ENCODE measurements around the gene MRPL53. TPM values are rescaled to one million over a fixed set of nuclear protein-coding genes. Genes with fewer than 3 reads are reported as not detected.
A peak's percentile ranks its signal among the peaks of the same experiment; 100 is the strongest.

Gene MRPL53
- total and polyA plus RNA-seq, 2 of the 13 experiments (the other 11 are each of a cell fraction or from before 2014, with no cell fraction given) = 34.3 to 51.9 TPM

GRCh38 chr2:74447230-74447999 lies 25.1 kb downstream of the MRPL53 start (continued):
- no peak for TF ChIP-seq ZBTB4 (CRISPR knock-in tag; IDR thresholded peaks at IDR 0.05; ENCODE audit: borderline replicate concordance)
- TF ChIP-seq ZSCAN30 (CRISPR knock-in tag; IDR thresholded peaks at IDR 0.05) = 0 out of 2 replicates have a peak, but pooled peaks have one; percentile 27
- no peak for TF ChIP-seq BCLAF1 (IDR thresholded peaks at IDR 0.05)
- TF ChIP-seq ZNF607 (CRISPR knock-in tag; IDR thresholded peaks at IDR 0.05; ENCODE audit: borderline replicate concordance) = peak; percentile 75; the same call in 1 of the 2 replicates
- no peak for TF ChIP-seq KDM2A (CRISPR knock-in tag; IDR thresholded peaks at IDR 0.05; ENCODE audit: borderline replicate concordance, low read depth)
- no peak for TF ChIP-seq ZNF34 (CRISPR knock-in tag; IDR thresholded peaks at IDR 0.05; ENCODE audit: borderline replicate concordance)
- no peak for TF ChIP-seq ZBTB7A (CRISPR knock-in tag; IDR thresholded peaks at IDR 0.05)
- TF ChIP-seq, protein P1, sequence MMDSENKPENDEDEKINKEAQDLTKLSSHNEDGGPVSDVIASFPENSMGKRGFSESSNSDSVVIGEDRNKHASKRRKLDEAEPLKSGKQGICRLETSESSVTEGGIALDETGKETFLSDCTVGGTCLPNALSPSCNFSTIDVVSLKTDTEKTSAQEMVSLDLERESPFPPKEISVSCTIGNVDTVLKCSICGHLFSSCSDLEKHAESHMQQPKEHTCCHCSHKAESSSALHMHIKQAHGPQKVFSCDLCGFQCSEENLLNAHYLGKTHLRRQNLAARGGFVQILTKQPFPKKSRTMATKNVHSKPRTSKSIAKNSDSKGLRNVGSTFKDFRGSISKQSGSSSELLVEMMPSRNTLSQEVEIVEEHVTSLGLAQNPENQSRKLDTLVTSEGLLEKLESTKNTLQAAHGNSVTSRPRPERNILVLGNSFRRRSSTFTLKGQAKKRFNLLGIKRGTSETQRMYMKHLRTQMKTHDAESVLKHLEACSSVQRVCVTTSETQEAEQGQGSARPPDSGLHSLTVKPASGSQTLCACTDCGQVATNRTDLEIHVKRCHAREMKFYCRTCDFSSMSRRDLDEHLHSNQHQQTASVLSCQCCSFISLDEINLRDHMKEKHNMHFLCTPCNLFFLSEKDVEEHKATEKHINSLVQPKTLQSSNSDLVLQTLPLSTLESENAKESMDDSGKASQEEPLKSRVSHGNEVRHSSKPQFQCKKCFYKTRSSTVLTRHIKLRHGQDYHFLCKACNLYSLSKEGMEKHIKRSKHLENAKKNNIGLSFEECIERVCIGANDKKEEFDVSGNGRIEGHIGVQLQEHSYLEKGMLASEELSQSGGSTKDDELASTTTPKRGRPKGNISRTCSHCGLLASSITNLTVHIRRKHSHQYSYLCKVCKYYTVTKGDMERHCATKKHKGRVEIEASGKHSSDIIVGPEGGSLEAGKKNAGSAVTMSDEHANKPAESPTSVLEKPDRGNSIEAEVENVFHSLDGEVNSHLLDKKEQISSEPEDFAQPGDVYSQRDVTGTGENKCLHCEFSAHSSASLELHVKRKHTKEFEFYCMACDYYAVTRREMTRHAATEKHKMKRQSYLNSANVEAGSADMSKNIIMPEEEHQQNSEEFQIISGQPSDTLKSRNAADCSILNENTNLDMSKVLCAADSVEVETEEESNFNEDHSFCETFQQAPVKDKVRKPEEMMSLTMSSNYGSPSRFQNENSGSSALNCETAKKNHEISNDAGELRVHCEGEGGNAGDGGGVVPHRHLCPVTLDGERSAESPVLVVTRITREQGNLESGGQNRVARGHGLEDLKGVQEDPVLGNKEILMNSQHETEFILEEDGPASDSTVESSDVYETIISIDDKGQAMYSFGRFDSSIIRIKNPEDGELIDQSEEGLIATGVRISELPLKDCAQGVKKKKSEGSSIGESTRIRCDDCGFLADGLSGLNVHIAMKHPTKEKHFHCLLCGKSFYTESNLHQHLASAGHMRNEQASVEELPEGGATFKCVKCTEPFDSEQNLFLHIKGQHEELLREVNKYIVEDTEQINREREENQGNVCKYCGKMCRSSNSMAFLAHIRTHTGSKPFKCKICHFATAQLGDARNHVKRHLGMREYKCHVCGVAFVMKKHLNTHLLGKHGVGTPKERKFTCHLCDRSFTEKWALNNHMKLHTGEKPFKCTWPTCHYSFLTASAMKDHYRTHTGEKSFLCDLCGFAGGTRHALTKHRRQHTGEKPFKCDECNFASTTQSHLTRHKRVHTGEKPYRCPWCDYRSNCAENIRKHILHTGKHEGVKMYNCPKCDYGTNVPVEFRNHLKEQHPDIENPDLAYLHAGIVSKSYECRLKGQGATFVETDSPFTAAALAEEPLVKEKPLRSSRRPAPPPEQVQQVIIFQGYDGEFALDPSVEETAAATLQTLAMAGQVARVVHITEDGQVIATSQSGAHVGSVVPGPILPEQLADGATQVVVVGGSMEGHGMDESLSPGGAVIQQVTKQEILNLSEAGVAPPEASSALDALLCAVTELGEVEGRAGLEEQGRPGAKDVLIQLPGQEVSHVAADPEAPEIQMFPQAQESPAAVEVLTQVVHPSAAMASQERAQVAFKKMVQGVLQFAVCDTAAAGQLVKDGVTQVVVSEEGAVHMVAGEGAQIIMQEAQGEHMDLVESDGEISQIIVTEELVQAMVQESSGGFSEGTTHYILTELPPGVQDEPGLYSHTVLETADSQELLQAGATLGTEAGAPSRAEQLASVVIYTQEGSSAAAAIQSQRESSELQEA (CRISPR knock-in tag; IDR thresholded peaks at IDR 0.05; ENCODE audit: not compliant biosample characterization) = no peak
- no peak for TF ChIP-seq CEBPB (IDR thresholded peaks at IDR 0.05; ENCODE audit: borderline replicate concordance, low read depth, low read length)
- TF ChIP-seq IRF9 (CRISPR knock-in tag; IDR thresholded peaks at IDR 0.05; ENCODE audit: borderline replicate concordance) = no peak
- no peak for TF ChIP-seq CBX1 (IDR thresholded peaks at IDR 0.05; ENCODE audit: low read depth)
- no peak for TF ChIP-seq HNRNPLL (IDR thresholded peaks at IDR 0.05; ENCODE audit: low read depth, low read length, poor library complexity, severe bottlenecking)

All from HepG2 (cell line).